Measurements from ENCODE around the gene GREB1.

GREB1 gene

GRCh38 chr2:11540996-11541692, 7.3 kb downstream of the GREB1 start:
- no peak for TF ChIP-seq CTCF (IDR thresholded peaks at IDR 0.05; ENCODE audit: low read depth, low read length)

GRCh38 chr2:11541693-11542274, 7.9 kb downstream of the GREB1 start:
- no peak for TF ChIP-seq CTCF (IDR thresholded peaks at IDR 0.05; ENCODE audit: low read depth, low read length)
- no peak overlapping the region for H3K4me3 ChIP-seq (ENCODE audit: low read depth, low read length)

More at GRCh38 chr2:11540996-11541692, 7.3 kb downstream of the GREB1 start:
- no peak overlapping the region for H3K4me3 ChIP-seq (ENCODE audit: low read depth, low read length)

GRCh38 chr2:11542275-11542819, 8.5 kb downstream of the GREB1 start:
- no peak overlapping the region for H3K4me3 ChIP-seq (ENCODE audit: low read depth, low read length)
- no peak for TF ChIP-seq CTCF (IDR thresholded peaks at IDR 0.05; ENCODE audit: low read depth, low read length)

GRCh38 chr2:11543337-11544216, 9.7 kb downstream of the GREB1 start:
- no peak for TF ChIP-seq CTCF (IDR thresholded peaks at IDR 0.05; ENCODE audit: low read depth, low read length)
- no peak overlapping the region for H3K4me3 ChIP-seq (ENCODE audit: low read depth, low read length)

GRCh38 chr2:11546072-11546471, 12.2 kb downstream of the GREB1 start:
- no peak for TF ChIP-seq CTCF (IDR thresholded peaks at IDR 0.05; ENCODE audit: low read depth, low read length)
- no peak overlapping the region for H3K4me3 ChIP-seq (ENCODE audit: low read depth, low read length)

GRCh38 chr2:11547912-11548497, 14.2 kb downstream of the GREB1 start:
- TF ChIP-seq CTCF (IDR thresholded peaks at IDR 0.05; ENCODE audit: low read depth, low read length): no peak
- no peak overlapping the region for H3K4me3 ChIP-seq (ENCODE audit: low read depth, low read length)

Data from WI38 (cell line).